ACC112 (cell line): ENCODE data around the gene ADK.

Experiments used
- H2AFZ ChIP-seq: fragments of 200-600 bp; sonication (generic); one replicate; pipeline ENCODE4 v1.6.0; 2017; ENCODE audit warnings: antibody characterized with exemption, low read length; ENCODE audit not compliant: unreplicated experiment
- H3K27ac ChIP-seq: fragments of 200-600 bp; sonication (generic); 2 replicates; pipeline ENCODE4 v1.5.1; 2014; ENCODE audit warnings: low read depth, mild to moderate bottlenecking, antibody characterized with exemption, low read length, moderate library complexity
- H3K27me3 ChIP-seq: fragments of 200-600 bp; sonication (generic); 2 replicates; pipeline ENCODE4 v1.6.1; 2014; ENCODE audit warnings: mild to moderate bottlenecking, antibody characterized with exemption, low read length, moderate library complexity, mixed read lengths; ENCODE audit not compliant: insufficient read depth
- H3K36me3 ChIP-seq: fragments of 200-600 bp; sonication (generic); 2 replicates; pipeline ENCODE4 v1.6.1; 2016; ENCODE audit warnings: mild to moderate bottlenecking, antibody characterized with exemption, low read length, moderate library complexity, mixed read lengths; ENCODE audit not compliant: insufficient read depth
- H3K4me1 ChIP-seq: fragments of 200-600 bp; sonication (generic); one replicate; pipeline ENCODE4 v1.6.1; 2016; ENCODE audit warnings: low read length, mixed read lengths; ENCODE audit not compliant: insufficient read depth, unreplicated experiment, control insufficient read depth
- H3K4me3 ChIP-seq: fragments of 200-600 bp; sonication (generic); 2 replicates; pipeline ENCODE4 v1.5.1; 2014; ENCODE audit warnings: mild to moderate bottlenecking, low read depth, low read length
- H3K79me2 ChIP-seq: fragments of 200-600 bp; sonication (generic); one replicate; pipeline ENCODE4 v1.6.0; 2016; ENCODE audit warnings: low read length; ENCODE audit not compliant: control insufficient read depth, unreplicated experiment, insufficient read depth

The ADK gene

DNA sequence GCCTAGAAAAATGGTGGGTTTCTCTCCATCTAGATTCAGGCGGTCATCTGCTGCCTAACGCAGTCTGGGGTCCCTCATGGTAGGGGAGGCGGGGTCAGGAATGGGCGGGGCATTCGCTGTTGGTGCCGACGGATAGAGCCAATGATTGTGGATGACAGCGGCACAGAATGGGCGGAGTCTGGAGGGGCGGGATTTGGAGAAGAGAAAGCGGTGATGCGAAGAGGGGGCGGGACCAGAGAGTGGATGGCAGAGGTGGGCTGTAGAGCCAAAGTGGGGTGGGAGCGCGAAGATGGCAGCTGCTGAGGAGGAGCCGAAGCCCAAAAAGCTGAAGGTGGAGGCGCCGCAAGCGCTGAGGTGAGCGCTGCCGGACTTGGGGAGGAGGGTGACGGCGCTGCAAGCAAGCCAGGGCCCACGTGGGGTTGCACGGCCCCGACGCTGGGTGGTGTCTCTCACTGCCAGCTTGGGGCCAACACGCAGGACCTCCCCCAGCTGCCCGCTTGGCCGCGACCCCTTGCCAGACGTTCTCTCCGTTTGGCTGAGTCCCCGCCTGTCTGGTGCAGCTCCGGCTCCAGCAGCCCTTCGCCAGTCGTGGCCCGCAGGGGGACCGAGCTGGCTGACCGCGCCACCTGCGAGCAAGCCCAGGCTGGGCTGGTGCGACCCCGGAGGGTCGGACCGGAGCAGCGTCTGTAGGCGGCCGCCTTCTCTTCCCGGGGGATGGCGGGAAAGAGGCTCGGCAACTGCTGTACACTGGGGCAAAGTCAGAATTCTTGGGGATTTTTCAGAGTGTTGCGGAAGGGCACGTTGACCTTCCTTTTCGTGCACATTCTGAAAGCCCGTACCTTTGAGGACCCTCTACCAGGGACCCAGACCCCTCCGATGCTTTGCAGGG, at the start of gene ADK:
Gene ADK, plus strand, starts transcription at position 232 of the 889 bp plus-strand sequence. Its CDS starts 58 bp downstream, at position 290.
- Histone ChIP-seq H3K27ac (peak within 1 kb of the TSS; percentile 81), H3K4me3 (peak within 1 kb of the TSS; percentile 97), H3K79me2 (peaks cover 47% of the 10 kb centered on the region), H3K27me3 (no peaks in the 10 kb centered on the region), H2AFZ (peak within 1 kb of the TSS; percentile 97), H3K4me1 (peaks cover 15% of the 10 kb centered on the region), H3K36me3 (no peaks in the 10 kb centered on the region)

DNA sequence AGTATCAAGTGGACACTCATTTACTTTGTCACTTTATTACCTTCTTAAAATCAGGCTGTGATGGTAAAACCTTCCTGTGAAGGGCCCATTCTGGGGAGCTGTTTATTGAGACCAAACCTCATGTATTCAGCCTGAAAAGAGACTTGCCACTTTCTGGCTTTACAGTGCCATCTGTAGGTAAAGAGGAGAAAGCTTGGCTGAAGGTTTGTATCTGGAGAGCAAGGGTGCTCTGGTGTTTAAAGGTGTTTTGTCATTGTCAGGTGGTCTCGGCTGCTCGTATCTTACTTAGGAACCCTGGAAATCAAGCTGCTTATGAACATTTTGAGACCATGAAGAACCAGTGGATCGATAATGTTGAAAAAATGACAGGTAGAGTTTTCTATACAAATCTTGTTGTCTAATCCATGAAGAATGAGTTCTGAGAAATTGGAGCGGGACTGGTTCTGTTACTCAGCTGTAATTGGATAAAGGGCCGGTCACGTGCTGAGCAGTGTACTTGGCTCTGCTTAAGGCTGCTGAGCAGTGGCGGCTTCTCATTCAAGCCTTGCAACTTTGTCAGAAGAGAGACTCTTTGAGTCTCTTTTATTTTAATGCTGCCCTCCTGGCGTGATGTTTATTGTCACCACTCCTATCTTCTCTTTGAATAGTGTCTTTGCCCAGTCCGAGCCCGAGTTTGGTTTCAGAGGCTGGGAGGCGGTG, 47.3 kb upstream of the ADK start:
- no peaks in the 10 kb centered on the region for H3K27me3 ChIP-seq
- no peak overlapping the region for H3K27ac ChIP-seq
- H2AFZ ChIP-seq = no peak overlapping the region
- no peaks in the 10 kb centered on the region for H3K4me1 ChIP-seq
- no peaks in the 10 kb centered on the region for H3K79me2 ChIP-seq
- H3K36me3 ChIP-seq = peaks cover 42% of the 10 kb centered on the region
- no peak overlapping the region for H3K4me3 ChIP-seq

DNA sequence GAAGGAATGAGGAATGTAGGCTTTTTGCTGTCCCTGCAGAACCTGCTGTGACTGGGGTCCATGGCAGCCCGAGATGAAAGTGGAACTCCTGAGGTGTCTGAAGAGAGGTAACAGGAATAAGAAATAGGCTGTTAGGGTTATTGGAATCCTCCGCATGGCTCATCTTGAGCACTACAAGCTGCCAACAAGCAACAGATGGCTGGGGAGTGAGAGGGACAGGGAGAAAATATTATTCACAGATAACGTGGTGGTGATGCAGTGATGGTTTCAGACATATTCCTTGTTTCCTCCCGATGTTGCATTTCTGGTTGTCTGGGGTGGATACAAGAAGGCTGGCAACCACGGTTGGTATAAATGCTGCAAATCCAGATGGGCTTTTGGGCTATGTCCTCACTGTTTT, 46.5 kb upstream of the ADK start:
- H3K4me1 ChIP-seq = no peaks in the 10 kb centered on the region

DNA sequence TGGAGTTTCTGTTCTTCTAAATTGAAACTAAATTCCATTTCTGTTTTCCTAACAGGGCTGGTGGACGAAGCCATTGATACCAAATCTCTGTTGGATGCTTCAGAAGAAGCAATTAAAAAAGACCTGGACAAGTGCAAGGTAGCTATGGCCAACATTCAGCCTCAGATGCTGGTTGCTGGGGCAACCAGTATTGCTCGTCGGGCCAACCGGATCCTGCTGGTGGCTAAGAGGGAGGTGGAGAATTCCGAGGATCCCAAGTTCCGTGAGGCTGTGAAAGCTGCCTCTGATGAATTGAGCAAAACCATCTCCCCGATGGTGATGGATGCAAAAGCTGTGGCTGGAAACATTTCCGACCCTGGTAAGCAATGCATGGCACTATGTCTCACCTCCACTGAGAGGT, 46.0 kb upstream of the ADK start:
- Histone ChIP-seq H2AFZ (no peak overlapping the region), H3K27me3 (no peaks in the 10 kb centered on the region), H3K4me3 (no peak overlapping the region), H3K79me2 (no peaks in the 10 kb centered on the region), H3K27ac (no peak overlapping the region), H3K36me3 (peaks cover 55% of the 10 kb centered on the region), H3K4me1 (no peaks in the 10 kb centered on the region)

More for the DNA sequence above, 46.5 kb upstream of the ADK start:
- Histone ChIP-seq H3K36me3 (peaks cover 50% of the 10 kb centered on the region), H3K27ac (no peak overlapping the region), H3K27me3 (no peaks in the 10 kb centered on the region), H3K4me3 (no peak overlapping the region), H2AFZ (no peak overlapping the region), H3K79me2 (no peaks in the 10 kb centered on the region)

DNA sequence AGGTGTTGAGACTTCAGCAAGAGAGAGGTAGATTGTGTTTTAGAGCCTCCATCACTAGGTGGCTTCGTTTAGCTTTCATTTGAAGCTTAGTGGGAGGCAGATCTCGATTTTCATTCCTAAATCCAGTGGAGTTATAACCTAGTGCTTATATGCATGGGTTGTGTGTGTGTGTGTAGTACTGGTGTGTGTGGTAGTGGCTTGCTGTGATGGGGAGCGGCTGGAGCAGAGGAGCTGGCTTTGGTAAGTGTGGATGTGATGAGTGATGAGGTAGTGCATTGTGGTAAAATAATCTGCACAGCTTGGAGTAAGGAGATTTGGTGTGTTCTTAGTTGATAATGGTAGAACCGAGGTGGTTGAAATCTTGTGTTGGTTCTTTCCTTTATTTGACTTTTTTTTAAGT, 43.6 kb upstream of the ADK start:
- no peaks in the 10 kb centered on the region for H3K27me3 ChIP-seq
- no peak overlapping the region for H2AFZ ChIP-seq
- no peak overlapping the region for H3K4me3 ChIP-seq
- no peaks in the 10 kb centered on the region for H3K79me2 ChIP-seq
- peaks cover 63% of the 10 kb centered on the region for H3K36me3 ChIP-seq
- H3K4me1 ChIP-seq = no peaks in the 10 kb centered on the region
- no peak overlapping the region for H3K27ac ChIP-seq

DNA sequence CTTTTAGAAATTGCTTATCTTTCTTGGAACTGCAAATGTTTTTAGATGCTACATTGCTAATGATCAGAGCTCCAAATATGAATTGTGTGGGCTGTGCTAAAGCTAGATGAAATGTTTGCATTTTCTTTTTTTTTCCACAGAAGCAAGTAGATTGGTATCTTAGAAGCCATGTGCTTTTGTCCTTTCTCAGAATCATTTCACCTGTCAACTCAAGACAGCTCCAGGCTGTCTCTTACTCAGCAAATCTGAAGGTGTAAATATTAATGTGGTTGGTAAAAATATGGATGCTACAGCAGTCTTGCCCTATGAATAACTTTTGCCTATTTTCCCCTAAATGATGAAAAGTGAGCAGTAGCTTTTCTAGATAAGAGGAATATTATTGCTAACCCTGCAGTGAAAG, 41.6 kb upstream of the ADK start:
- H3K4me1 ChIP-seq = peaks cover 12% of the 10 kb centered on the region
- H3K4me3 ChIP-seq = no peak overlapping the region
- no peak overlapping the region for H2AFZ ChIP-seq
- peaks cover 60% of the 10 kb centered on the region for H3K36me3 ChIP-seq
- H3K27me3 ChIP-seq = no peaks in the 10 kb centered on the region
- no peaks in the 10 kb centered on the region for H3K79me2 ChIP-seq
- no peak overlapping the region for H3K27ac ChIP-seq

DNA sequence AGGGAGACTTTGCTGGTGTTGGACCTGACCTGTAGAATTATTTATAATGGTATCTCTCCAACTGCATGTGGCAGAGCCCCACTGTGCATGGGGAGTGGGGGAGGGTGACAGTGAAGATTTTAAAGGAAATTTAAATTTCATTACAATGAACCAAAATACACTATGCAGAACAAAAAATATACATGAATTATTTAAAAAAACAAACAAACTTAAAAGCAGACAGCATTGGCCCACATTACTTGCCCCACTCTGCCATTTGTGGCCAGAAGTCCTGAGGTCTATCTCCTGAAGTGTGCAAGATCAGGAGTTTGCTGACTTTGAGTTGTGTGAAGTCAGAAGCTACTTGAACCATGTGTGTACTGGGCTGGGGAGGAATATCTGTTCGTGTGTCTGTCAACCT, 40.9 kb upstream of the ADK start:
- Histone ChIP-seq H3K4me1 (peaks cover 12% of the 10 kb centered on the region), H3K79me2 (no peaks in the 10 kb centered on the region), H3K36me3 (peaks cover 59% of the 10 kb centered on the region), H3K27ac (no peak overlapping the region), H3K27me3 (no peaks in the 10 kb centered on the region), H3K4me3 (no peak overlapping the region), H2AFZ (no peak overlapping the region)

DNA sequence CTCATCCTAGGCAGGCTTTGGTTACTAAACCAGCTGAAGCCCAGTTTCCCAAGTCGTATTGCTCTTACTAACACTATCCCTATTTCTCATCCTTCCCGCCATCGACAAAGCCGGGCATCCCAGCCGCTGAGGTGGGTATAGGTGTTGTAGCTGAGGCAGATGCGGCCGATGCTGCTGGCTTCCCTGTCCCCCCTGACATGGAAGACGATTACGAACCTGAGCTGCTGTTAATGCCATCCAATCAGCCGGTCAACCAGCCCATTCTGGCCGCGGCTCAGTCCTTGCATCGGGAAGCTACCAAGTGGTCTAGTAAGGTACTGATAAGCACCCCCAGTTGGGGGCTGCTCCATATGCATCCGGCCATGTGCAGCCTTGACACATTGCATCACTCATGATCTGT, 39.2 kb upstream of the ADK start:
- peaks cover 52% of the 10 kb centered on the region for H3K36me3 ChIP-seq
- H3K79me2 ChIP-seq = no peaks in the 10 kb centered on the region
- no peak overlapping the region for H3K27ac ChIP-seq

DNA sequence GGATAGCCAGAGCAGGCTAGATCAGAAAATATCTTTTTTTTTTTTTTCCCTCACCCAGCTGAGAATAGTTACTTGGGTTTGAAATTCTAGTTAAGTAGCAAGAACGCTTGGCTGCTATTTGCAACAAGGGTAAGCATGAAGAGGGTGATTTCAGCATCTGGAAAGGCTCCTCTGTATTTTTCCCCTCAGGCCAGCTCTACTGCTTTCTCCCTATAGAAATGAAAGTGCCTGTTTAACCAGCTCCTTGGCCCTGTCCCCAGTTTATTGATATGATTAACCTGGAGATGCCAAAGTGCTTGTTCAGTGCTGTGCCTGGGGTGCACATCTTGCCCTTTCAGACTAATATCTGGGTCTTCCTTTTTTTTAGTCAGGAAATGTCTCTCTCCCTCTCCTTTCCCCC, 37.5 kb upstream of the ADK start:
- no peak overlapping the region for H2AFZ ChIP-seq
- H3K4me1 ChIP-seq = peaks cover 20% of the 10 kb centered on the region
- no peaks in the 10 kb centered on the region for H3K79me2 ChIP-seq
- H3K36me3 ChIP-seq = peaks cover 54% of the 10 kb centered on the region
- H3K4me3 ChIP-seq = no peak overlapping the region
- H3K27me3 ChIP-seq = no peaks in the 10 kb centered on the region
- H3K27ac ChIP-seq = peak overlapping the region; percentile 28

More for the DNA sequence above, 39.2 kb upstream of the ADK start:
- Histone ChIP-seq H3K4me3 (no peak overlapping the region), H3K27me3 (no peaks in the 10 kb centered on the region), H3K4me1 (peaks cover 12% of the 10 kb centered on the region), H2AFZ (no peak overlapping the region)

DNA sequence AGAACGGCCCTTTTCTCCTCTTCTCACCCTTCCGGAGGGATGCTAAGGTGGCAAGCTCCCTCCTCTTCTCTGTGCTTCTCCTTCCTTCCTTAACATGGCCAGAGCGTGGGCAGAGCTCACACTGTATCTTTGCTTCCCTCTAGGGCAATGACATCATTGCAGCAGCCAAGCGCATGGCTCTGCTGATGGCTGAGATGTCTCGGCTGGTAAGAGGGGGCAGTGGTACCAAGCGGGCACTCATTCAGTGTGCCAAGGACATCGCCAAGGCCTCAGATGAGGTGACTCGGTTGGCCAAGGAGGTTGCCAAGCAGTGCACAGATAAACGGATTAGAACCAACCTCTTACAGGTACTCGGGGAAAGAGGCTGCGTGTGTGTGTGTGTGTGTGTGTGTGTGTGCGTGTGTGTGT, 37.0 kb upstream of the ADK start:
- Histone ChIP-seq H3K4me3 (no peak overlapping the region), H3K79me2 (no peaks in the 10 kb centered on the region), H3K27me3 (no peaks in the 10 kb centered on the region), H2AFZ (no peak overlapping the region), H3K27ac (peak overlapping the region; percentile 28), H3K4me1 (peaks cover 25% of the 10 kb centered on the region), H3K36me3 (peaks cover 51% of the 10 kb centered on the region)
